KOPT-K1 (cell line): ENCODE results near the gene TPRG1L.

Source experiments
- H3K27ac ChIP-seq: fragments of 200-600 bp; sonication (generic); 2 replicates; pipeline ENCODE4 v1.5.1; 2016; ENCODE audit warnings: antibody characterized with exemption, mild to moderate bottlenecking, low read depth, low read length; ENCODE audit not compliant: poor library complexity, severe bottlenecking
- H3K36me3 ChIP-seq: fragments of 200-600 bp; sonication (generic); 2 replicates; pipeline ENCODE4 v1.5.1; 2017; ENCODE audit warnings: antibody characterized with exemption, mild to moderate bottlenecking, low read length, moderate library complexity; ENCODE audit not compliant: insufficient read depth
- H3K9me3 ChIP-seq: fragments of 200-600 bp; sonication (generic); 2 replicates; pipeline ENCODE4 v1.5.1; 2017; ENCODE audit warnings: antibody characterized with exemption, low read length, mild to moderate bottlenecking; ENCODE audit not compliant: insufficient read depth, poor library complexity, severe bottlenecking

TPRG1L gene

DNA sequence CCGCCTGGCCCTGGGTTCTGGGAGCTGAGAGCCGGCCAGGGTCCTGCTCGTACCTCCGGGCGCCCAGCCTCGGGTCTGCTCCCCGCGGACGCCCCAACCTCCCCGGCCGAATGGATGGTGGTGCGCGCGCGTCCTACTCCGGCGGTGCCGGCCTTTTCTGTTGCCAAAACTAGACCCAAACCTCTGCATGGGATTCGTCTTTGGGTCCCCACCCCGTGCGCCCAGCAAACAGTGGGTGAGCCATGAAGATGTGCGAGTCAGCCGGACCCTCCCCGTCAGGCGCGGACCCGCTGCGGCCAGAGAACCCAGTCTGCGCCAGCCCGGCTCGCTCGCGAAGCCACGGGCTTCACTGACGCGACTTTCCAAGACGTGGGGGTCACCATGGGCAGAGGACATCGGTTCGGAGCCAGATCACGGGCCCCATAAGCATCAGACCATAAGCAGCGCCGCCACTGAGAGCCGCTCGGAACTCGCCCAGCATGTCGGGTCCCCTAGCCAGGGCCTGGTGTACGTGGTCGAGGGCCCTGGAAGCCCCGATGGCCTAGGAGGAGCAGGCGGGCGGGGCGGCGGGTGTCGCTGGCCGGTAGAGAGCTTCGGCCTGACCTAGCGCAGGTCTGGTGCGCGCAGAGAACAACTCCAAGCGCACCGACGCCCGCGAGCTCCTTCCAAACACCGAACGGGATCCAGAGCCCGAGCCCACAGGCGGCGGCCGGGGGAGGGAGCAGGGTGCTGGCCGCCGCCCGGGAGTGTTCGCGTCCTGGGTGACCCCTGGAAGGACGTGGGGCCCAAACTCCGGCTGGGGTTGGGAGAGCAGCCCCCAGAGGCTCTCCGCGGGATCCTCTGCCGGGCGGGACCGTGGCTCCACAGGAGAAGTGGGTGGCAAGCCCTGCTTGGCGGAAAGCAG lies 26.5 kb downstream of the TPRG1L start:
- no peak overlapping the region for H3K27ac ChIP-seq
- H3K9me3 ChIP-seq = no peaks in the 10 kb centered on the region
- peaks cover 14% of the 10 kb centered on the region for H3K36me3 ChIP-seq

DNA sequence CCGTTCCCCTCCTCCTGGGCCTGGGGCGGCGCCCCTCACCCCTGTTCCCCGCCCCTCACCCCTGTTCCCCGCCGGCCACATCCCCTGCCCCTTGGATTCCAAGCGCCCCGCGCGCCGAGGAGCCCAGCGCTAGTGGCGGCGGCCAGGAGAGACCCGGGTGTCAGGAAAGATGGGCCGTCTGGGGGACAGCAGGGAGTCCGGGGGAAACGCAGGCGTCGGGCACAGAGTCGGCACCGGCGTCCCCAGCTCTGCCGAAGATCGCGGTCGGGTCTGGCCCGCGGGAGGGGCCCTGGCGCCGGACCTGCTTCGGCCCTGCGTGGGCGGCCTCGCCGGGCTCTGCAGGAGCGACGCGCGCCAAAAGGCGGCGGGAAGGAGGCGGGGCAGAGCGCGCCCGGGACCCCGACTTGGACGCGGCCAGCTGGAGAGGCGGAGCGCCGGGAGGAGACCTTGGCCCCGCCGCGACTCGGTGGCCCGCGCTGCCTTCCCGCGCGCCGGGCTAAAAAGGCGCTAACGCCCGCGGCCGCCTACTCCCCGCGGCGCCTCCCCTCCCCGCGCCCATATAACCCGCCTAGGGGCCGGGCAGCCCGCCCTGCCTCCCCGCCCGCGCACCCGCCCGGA lies 27.2 kb downstream of the TPRG1L start, which contains the start of gene TP73:
TSS of gene TP73 (plus strand) at position 587 of the 618 bp plus-strand sequence. CDS start 29,850 bp downstream, outside the sequence.
- H3K36me3 ChIP-seq = peaks cover 6% of the 10 kb centered on the region
- no peak within 1 kb of the TSS for H3K27ac ChIP-seq
- H3K9me3 ChIP-seq = no peaks in the 10 kb centered on the region

DNA sequence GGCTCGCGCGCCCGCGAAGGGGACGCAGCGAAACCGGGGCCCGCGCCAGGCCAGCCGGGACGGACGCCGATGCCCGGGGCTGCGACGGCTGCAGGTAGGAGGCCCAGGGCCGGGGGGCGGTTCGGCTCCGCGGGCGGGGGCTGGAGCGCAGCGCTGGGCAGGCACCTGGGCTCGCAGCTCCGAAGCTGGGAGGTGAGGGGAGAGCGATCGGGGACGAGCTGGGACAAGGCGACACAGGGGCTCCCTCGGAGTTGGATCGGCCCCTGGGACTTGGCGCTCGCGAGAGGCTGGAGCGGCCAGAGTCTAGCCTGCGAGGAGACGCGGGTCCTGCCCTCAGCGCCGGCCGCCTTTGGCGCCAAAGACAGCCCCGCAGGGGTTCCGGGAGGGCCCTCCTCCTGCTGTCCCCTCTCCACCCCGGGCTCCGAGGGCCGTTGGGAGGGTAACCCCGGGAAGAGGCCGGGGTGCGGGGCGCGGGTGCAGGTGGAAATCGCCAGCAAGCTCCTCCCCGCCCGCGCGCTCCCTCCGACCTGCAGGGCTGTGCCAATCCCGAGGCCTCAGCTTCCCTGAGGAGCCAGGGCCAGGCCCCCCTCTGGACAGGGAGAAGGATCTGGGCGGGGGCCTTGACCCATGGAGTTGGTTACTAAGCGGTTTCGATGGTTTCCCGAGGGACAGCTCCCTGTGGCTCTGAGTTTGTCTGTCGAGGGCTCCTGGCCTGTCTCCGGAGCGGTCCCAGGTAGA lies 27.9 kb downstream of the TPRG1L start:
- H3K27ac ChIP-seq = no peak overlapping the region
- no peaks in the 10 kb centered on the region for H3K36me3 ChIP-seq
- H3K9me3 ChIP-seq = no peaks in the 10 kb centered on the region

DNA sequence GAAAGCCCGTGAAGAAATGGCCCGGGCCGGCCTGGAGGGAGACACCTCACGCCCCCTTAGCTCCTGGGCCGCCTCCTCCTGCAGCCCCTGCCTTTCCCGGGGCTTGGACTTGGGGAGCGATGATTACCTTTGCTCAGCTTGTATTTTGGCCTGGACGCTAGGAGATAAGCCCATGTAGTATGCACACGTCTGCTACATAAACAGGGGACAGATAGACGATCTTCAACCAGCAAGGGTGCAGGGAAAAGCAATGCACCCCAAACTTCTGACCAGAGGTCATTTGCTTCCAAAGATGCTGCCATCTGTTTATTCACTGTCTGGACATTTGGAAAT lies 28.4 kb downstream of the TPRG1L start:
- Histone ChIP-seq H3K27ac (no peak overlapping the region), H3K36me3 (no peaks in the 10 kb centered on the region), H3K9me3 (no peaks in the 10 kb centered on the region)

DNA sequence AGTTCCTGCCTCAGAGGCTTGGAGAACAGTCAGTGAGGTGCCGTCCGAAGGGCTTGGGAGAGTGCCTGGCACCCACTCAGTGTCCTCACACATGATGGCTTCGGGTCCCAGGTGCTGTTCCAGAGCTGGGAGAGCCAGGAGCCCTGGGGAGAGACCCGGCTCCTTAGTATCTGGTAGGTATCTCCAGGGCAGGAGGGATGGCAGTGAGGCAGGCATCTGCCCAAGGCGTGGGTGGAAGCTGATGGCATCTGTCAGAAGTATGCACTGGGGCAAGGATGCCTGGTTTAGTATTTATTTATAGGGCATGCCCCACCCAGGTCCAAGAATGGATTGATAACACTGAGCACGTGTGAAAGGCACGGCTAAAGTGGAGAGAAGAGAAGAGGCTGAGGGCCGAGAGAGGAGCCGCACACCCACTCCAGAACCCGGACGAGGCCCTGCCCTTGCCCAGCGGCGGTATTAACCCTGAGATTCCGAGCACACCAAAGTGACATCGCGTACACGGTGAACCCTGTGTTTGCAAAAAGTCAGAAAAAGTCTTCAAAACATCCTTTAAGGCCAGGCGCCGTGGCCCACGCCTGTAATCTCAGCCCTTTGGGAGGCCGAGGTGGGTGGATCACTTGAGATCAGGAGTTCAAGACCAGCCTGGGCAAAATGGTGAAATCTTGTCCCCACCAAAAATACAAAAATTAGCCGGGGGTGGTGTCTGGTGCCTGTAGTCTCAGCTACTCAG lies 29.9 kb downstream of the TPRG1L start:
- H3K36me3 ChIP-seq = no peaks in the 10 kb centered on the region
- H3K27ac ChIP-seq = no peak overlapping the region
- H3K9me3 ChIP-seq = no peaks in the 10 kb centered on the region

DNA sequence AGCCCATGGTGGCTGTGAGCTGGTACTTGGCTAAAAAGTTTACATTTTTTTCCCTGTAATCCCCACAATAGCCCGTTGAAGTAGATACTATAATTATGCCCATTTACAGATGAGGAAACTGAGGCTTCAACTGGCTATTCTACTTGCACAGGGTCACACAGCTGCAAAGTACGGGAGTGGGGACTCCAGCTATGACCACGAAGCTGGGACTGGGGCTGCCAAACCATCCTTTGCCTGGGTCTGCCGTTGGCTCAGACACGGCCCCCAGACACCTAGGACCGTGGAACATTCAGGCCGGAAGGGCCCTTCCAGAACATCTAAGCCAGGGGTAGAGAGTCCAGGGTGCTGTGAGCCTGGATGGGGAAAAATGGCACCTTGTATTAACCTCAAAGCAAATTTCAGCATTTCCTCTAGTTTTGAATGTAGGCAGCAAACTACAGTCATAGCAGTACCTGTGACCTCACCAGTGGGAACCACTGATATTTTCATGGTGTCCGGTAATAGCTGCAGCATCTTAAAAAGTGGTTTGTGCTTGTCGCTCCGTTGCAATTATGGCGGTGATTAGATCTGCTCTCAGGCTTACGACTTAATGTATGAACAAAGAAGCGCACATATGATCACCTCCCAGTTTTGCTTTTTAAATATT lies 31.8 kb downstream of the TPRG1L start:
- no peaks in the 10 kb centered on the region for H3K36me3 ChIP-seq
- no peaks in the 10 kb centered on the region for H3K9me3 ChIP-seq
- no peak overlapping the region for H3K27ac ChIP-seq

DNA sequence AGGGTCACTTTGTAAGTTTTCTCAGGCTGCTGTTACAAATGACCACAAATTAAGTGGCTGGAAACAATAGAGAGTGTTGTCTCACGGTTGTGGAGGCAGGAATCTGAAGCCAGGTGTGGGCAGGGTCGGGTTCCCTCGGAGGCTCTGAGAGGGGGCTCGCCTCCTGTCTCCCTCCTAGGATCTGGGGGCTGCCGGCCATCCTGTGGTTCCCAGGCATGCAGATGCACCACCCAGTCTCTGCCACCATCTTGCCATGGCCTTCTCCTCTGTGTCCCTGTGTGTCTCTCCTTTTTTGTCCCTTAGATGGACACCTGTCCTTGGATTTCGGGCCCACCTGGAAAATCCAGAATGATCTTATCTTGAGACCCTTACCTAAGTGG lies 32.3 kb downstream of the TPRG1L start:
- Histone ChIP-seq H3K36me3 (no peaks in the 10 kb centered on the region), H3K9me3 (no peaks in the 10 kb centered on the region), H3K27ac (no peak overlapping the region)

DNA sequence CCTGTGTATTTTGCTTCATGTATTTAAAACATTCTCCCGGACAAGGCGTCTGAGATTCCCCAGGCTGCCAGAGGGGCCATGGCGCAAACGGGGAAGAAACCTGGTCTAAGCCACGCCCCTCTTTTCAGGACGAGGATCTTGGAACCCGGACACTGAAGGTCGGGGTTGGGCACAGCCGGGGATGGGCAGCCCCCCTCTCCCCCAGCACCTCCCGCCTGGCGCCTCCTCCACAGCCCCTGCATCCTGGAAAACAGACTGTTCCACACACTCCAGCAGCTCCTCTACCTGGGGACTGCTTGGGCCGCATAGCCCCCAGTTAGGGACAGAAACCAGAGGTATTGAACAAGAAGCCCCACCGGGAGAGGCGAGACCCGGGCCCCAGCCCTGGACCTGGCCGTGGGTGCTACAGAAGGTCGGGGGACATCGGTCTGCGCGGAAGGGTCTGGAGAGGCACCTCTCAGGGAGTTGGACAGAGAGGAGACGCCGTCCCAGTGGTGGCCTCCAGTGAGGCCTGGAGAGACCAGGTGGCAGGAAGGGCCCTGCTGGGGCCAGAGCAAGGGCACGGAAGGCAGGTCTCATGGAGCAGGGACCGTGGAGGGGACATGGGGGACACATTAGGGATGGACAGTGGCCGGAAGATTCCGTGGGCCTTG lies 32.9 kb downstream of the TPRG1L start:
- no peaks in the 10 kb centered on the region for H3K9me3 ChIP-seq
- no peak overlapping the region for H3K27ac ChIP-seq
- no peaks in the 10 kb centered on the region for H3K36me3 ChIP-seq

DNA sequence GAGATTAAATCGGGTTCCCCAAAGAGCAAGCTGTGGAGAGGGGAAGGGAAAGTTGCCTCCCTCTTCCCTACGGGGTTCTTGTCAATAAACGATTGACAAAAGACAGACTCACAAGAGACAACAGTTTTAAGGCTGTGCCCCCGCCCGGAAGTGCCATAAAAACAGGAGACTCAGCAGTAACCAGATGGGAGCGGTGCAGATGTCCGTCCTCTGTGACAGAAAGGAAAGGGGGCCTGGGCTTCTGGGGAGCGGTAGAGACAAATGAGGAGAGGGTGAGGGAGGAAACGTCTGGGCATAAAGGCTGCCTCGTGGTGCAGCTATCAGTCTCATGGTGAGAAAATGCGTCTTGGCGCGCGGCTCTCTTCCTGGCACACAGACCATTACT lies 33.4 kb downstream of the TPRG1L start:
- no peaks in the 10 kb centered on the region for H3K9me3 ChIP-seq
- no peaks in the 10 kb centered on the region for H3K36me3 ChIP-seq
- H3K27ac ChIP-seq = no peak overlapping the region

DNA sequence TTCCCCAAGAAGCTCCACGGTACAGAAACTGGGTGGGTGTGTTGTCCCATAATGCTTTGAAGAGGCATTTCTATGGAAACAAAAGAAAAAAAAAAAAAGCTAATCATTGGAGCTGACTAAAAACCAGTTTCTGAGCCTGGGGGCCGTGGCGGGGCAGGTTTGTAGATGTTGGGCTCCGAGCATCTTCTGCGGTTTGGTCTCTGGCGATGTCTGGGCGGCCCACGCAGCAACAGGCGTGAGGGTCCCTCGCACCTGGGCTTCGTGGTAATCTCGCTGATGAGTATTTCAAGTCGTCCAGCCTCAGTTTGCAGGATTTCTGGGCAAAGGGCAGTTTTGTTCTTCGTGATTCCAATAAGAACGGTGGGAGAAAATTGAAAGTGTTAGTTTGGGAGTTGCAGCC lies 34.3 kb downstream of the TPRG1L start:
- Histone ChIP-seq H3K36me3 (no peaks in the 10 kb centered on the region), H3K9me3 (no peaks in the 10 kb centered on the region), H3K27ac (no peak overlapping the region)

DNA sequence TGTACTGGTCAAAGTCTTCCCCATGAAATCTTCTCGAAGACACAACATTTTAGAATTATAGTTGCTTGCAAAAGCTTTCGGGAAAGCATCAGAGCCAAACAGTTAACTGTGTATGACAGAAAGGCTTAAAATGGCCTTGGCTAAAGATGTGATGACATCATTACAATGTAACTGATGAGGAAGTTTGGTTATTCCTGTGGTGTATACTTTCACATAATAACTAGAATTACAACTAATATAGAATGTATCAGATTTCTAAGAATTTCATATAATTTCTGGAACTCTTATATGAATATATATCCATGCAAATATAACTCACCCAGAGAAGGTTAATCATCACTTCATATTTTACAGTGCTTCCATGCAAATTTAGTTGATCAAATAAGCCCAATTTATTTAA lies 35.9 kb downstream of the TPRG1L start:
- no peak overlapping the region for H3K27ac ChIP-seq
- no peaks in the 10 kb centered on the region for H3K36me3 ChIP-seq
- no peaks in the 10 kb centered on the region for H3K9me3 ChIP-seq

DNA sequence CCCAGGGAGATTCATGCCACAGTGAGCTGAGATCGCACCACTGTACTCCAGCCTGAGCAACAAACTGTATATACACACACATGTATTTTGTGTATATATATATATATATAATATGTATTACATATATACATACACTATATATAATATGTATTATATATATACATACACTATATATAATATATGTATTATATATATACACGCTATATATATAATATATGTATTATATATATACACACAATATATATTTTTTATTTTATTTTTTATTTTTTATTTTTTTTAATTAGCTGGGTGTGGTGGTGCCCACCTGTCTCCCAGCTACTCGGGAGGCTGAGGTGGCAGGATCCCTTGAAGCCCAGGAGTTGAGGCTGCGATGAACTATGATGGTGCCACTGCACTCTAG lies 36.8 kb downstream of the TPRG1L start:
- Histone ChIP-seq H3K9me3 (no peaks in the 10 kb centered on the region), H3K27ac (no peak overlapping the region), H3K36me3 (no peaks in the 10 kb centered on the region)

DNA sequence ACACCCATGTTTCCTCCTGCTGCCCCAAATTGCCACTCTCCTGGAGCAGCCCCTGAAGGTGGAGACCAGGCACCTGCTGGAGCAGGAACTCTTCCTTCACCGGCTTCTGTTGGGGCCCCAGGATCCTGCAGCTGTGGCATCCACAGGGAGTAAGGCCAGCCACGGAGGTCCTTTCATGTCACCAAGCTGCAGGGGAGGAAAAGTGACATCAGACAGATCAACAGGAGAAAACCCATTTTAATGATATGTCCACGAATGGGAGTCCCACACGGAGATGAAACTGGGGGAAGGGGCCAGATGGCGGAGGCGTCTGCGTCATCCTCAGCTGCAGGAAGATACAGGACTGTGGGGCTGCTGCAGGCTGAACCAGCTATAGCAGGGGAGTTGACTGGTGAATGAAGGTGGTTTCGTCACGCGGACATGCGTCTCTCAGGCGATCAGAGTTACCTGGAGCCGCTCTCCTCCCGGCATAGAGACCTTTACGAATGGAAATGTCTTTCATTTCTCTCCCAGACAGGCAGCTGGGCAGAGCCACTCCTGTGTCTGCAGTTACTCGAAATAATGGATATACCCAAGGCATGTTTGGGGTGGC lies 37.4 kb downstream of the TPRG1L start:
- no peaks in the 10 kb centered on the region for H3K36me3 ChIP-seq

More for the DNA sequence above, 37.4 kb downstream of the TPRG1L start:
- Histone ChIP-seq H3K9me3 (no peaks in the 10 kb centered on the region), H3K27ac (no peak overlapping the region)
